ENCODE data around the gene KCTD15. TPM values are rescaled to one million over a fixed set of nuclear protein-coding genes. Genes with fewer than 3 reads are reported as not detected.
"Not testable (repeated sequence)": the region's sequence is repeated elsewhere in the genome, so short reads cannot be mapped to it uniquely, and the experiment has no call there.

The KCTD15 gene
- total RNA-seq, 1 experiment from 2014 or later = 25.4 TPM

- no peak for DNase-seq (ENCODE audit: low spot score)
Measured at GRCh38 chr19:33813391-33814101, 16.9 kb downstream of the KCTD15 start.

- no peak for DNase-seq (ENCODE audit: low spot score)
Measured at GRCh38 chr19:33814181-33815165, 17.8 kb downstream of the KCTD15 start.

DNA sequence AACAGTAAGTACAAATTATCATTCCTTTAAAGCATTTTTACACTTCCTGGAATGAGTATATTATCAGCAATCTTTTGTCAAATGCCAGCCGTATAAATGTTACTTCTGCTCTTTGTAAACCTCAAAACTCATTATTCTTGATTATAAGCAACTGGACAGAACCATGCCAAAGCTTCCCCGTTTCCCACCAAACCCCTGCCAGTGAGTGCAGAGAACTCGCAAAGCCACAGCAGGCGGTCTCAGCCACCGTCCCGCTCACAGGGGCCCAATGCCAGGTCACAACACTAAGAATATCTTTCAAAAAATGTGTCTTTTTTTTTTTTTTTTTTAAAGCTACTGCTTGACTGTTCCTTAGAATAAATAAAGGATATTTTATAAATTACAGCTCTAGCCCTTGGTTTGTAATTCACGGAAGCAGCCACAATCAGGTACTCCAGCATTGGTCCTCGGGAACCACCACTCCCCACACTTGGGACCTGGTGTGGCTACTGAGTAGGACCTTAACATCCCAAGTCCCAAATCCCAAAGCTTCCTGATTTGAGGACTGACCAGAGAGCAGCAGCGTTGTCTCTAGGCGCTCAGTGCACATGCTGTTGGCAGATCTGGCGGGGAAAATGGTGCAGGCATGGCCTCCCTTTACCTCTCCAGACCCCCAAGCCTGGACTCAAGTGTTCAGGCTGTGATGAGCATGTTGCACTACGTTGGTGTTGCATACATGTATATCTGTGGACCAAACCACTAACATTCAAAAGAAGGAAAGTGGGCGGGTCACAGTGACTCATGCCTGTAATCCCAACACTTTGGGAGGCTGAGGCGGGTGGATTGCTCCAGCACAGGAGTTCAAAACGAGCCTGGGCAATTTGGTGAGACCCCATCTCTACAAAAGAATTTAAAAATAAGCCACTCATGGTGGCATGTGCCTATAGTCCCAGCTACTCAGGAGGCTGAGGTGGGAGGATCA is 19.0 kb downstream of the KCTD15 start:
- no peak for DNase-seq (ENCODE audit: low spot score)

DNA sequence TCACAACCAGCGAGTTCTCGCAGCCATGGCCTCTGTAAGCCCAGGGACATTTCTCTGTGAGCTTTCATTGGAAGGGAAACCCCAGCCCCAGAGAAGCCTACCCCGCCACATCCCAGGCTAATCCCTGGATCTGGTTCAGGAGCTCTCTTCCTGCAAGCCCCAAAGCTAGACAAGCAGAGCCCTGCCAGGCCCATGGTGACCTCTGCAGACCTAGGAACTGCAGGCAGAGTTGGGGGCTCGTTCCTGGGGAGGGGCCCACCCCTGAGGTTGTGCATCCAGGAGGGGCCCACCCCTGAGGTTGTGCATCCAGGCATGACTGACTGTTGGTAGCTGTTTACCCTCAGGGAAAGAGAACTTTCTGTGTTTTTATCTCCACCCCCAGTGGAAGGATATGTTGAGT is 21.7 kb downstream of the KCTD15 start:
- DNase-seq (ENCODE audit: low spot score) = no peak

DNA sequence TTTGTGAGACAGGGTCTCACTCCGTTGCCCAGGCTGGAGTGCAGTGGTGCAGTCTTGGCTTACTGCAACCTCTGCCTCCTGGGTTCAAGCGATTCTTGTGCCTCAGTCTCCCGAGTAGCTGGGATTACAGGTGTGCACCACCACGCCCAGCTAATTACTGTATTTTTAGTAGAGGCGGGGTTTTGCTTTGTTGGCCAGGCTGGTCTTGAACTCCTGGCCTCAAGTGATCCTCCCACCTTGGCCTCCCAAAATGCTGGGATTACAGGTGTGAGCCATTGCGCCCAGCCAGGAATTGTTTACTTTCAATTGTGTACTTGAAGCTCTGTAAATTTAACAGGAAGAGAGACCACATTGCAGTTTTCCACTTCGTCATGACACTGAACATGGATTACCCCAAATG is 22.4 kb downstream of the KCTD15 start:
- DNase-seq (ENCODE audit: low spot score) = not testable (repeated sequence)

GRCh38 chr19:33819506-33819879 is 22.8 kb downstream of the KCTD15 start:
- DNase-seq (ENCODE audit: low spot score) = no peak

GRCh38 chr19:33819880-33820781 is 23.5 kb downstream of the KCTD15 start:
- DNase-seq (ENCODE audit: low spot score) = peak; percentile 39

GRCh38 chr19:33821871-33822270 is 25.2 kb downstream of the KCTD15 start:
- no peak for DNase-seq (ENCODE audit: low spot score)

GRCh38 chr19:33823341-33823740 is 26.7 kb downstream of the KCTD15 start:
- DNase-seq (ENCODE audit: low spot score) = no peak

DNA sequence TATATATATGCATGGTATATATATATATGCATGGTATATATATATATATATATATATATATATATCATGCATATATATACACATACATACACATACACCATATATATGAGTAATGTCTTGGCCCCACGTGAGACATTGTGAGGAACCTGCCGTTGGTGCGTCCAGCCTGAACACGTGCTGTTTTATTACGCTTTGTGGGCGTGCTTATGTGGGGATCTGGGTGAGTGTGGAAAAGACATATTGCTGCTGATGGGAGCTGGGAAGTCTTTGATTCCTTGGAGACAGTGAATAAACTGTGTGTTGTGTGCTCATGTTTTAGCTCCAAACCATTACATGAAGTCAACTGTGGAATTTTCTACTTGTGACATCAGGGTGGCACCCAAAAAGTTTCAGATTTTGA is 28.9 kb downstream of the KCTD15 start:
- DNase-seq (ENCODE audit: low spot score) = no peak

- no peak for DNase-seq (ENCODE audit: low spot score)
Measured at GRCh38 chr19:33826521-33826920, 29.9 kb downstream of the KCTD15 start.

DNA sequence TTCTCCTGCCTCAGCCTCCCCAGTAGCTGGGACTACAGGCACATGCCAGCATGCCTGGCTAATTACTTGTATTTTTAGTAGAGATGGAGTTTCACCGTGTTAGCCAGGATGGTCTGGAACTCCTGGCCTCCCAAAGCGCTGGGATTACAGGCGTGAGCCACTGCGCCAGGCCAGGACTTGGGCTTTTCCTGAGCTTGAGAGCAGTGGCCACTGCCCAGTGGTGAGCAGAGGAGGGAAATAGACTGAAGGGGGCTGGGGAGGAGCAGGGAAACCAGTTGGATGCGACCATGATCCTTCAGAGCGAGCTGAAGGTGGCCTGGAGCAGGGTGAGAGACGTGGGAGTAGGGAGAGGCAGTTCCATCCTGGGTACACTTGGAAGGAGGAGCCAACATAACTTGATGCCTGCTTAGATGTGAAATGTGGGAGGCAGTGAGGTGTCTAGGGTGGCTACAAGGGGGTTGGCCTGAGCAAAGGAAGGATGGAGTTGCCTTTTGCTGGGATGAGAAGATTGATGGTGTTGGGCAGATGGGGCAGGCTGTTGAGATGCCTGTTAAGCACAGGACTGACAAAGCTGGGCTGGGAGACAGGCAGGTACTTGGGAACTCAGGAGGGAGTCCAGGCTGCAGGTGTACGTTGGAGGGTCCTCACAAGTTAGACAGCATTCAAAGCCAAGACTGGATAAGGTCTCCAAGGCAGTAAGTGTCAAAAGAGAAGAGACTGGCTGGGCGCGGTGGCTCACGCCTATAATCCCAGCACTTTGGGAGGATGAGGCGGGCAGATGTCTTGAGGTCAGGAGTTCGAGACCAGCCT is 31.8 kb downstream of the KCTD15 start:
- DNase-seq (ENCODE audit: low spot score) = no peak

DNA sequence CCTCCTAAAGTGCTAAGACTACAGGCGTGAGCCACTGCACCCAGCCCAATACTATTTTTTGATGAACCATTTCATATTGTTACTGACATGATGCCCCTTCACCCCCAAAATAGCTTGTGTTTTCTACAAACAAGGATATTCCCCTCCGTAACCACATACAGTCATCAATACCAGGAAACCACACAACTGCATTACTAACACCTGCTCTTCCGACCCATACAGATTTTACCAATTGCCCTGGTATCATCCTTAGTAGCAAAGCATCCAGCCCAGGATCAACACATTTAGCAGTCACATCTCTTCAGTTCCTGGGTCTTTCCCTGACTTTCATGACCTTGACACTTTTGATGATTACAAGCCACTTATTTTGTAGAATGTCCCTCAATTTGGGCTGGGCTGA is 33.6 kb downstream of the KCTD15 start:
- DNase-seq (ENCODE audit: low spot score) = no peak

DNA sequence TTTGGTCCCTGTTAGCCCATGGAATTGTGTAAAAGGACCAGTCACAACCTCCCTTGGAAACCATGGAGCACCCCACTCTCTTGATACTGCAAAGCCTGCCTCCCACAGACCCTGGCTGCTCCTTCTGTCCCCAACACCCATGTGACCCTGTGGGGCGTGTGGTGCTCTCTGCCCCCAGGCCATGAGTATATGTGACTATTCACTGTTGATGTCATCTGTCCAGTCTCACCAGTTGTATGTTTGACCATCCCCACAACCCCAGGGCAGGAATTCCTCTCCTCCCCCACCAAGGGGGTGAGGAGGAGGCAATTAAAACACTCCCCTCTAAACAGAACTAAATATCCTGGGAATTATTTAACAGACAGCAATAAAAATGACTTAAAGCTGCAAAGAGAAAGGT is 35.2 kb downstream of the KCTD15 start:
- DNase-seq (ENCODE audit: low spot score) = no peak

- DNase-seq (ENCODE audit: low spot score) = no peak
Measured at GRCh38 chr19:33832633-33833032, 36.0 kb downstream of the KCTD15 start.

- no peak for DNase-seq (ENCODE audit: low spot score)
Measured at GRCh38 chr19:33840382-33840781, 43.7 kb downstream of the KCTD15 start.

DNA sequence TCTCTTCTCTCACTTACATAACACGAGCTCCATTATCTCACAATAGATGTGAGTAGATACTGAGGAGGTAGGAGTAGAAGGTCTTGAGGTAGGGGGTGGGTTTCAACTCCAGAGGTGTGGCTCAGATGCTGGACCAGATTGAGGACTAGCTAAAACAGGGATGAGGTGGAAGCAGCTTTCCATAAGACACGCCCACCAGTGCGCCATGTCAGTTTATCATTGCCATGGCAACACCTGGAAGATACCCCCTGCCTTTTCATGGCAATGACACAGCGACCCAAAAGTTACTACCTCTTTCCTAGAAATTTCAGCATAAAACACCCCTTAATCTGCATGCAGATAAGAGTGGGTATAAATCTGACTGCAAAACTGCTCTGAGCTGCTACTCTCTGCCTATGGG is 44.1 kb downstream of the KCTD15 start:
- no peak for DNase-seq (ENCODE audit: low spot score)

DNA sequence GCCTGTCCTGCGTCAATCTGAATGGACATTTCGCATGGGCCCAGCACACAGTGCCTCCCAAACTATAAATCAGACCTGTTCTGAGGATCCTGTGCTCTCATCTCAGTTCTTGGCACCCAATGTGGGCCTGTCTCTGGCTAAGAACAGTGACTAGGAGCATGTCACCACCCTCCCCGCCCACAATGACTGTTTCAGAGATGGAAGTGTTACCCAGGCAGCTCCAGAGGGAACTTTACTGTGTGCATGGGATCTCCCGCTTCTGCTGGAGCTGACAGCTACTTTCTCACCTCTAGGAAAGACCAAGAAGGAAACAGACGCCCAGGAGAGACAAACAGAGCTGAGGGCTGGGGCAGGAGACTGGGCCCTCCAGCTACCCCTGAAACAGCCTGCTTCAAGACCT is 45.0 kb downstream of the KCTD15 start:
- no peak for DNase-seq (ENCODE audit: low spot score)

DNA sequence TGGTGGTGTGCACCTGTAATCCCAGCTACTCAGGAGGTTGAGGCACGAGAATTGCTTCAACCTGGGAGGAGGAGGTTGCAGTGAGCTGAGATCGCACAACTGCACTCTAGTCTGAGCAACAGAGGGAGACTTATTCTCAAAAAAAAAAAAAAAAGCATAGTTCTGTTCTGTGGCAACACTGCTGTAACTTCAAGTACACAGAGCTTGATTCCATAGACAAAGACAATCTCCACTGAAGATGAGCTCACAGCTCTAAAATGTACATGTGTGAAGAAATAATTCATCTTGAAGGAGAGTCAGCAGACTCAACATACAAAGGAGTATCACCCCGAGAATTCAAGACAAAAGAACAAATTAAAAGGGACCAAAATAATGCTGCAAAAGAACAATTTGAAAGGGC is 47.8 kb downstream of the KCTD15 start:
- DNase-seq (ENCODE audit: low spot score) = no peak

DNA sequence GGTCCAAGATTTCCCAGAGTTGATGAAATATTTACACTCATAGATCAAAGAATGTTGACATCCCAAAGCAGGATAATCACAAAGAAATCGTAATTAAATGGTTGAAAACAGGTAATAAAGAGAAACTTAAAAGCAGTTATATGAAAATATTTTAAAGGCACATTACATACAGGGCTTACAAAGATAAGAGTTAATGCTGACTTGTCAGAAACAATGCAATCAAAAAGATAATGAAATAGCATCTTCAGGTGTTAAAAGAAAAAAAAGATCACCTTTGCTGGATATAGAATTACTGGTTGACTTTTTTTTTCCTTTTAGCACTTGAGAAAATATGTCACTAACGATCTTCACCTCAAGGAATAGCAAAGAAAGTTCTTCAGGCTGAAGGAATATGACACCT is 48.8 kb downstream of the KCTD15 start:
- DNase-seq (ENCODE audit: low spot score) = no peak
